CD8-positive, alpha-beta memory T cell (primary cell): Measurements from ENCODE around the gene VPS13D. TPM values are rescaled to one million over a fixed set of nuclear protein-coding genes. Genes with fewer than 3 reads are reported as not detected.

Source experiments
- CTCF ChIA-PET: fragments of 350-600 bp; sonication (Branson Sonifier 250); formaldehyde crosslinking; loops from one replicate; lab custom pipeline; 2021; ENCODE audit warnings: antibody characterized with exemption; lab: Charles Lee
- POLR2A ChIA-PET: fragments of 350-600 bp; sonication (Branson Sonifier 250); formaldehyde crosslinking; loops from one replicate; lab custom pipeline; 2021; ENCODE audit warnings: antibody characterized with exemption; lab: Charles Lee
- DNase-seq, 5 donors: peaks; one replicate each; pipeline versions ENCODE4 v3.0.0 to v3.0.0-alpha.2; 2020 to 2022; ENCODE audit warnings: mixed read lengths in 1 of 5
- H3K27ac ChIP-seq: one replicate; pipeline ENCODE4 v1.7.0; 2013; ENCODE audit warnings: low read depth, mild to moderate bottlenecking, low read length, moderate library complexity
- H3K27me3 ChIP-seq: 2 replicates; pipeline ENCODE4 v1.7.0; 2013; ENCODE audit warnings: low read length, mild to moderate bottlenecking; ENCODE audit not compliant: insufficient read depth, poor library complexity, severe bottlenecking
- H3K36me3 ChIP-seq: 2 replicates; pipeline ENCODE4 v1.7.0; 2013; ENCODE audit warnings: mild to moderate bottlenecking, low read length, moderate library complexity; ENCODE audit not compliant: insufficient read depth
- H3K4me1 ChIP-seq: 2 replicates; pipeline ENCODE4 v1.7.0; 2013; ENCODE audit warnings: mild to moderate bottlenecking, low read length, moderate library complexity; ENCODE audit not compliant: insufficient read depth
- H3K4me3 ChIP-seq: 2 replicates; pipeline ENCODE4 v1.7.0; 2013; ENCODE audit warnings: mild to moderate bottlenecking, low read length
- H3K9me3 ChIP-seq: 2 replicates; pipeline ENCODE4 v1.7.0; 2013; ENCODE audit warnings: mild to moderate bottlenecking, low read length
- H3K27ac Mint-ChIP-seq, 8 donors: one replicate each; pipeline ENCODE4 v1.8.0; 2020 to 2021; ENCODE audit warnings: mixed read lengths in 8 of 8, mild to moderate bottlenecking in 6 of 8, inconsistent platforms in 3 of 8, moderate library complexity in 3 of 8
- H3K27me3 Mint-ChIP-seq, 2 donors: one replicate each; pipeline ENCODE4 v1.8.0; 2020 to 2021; ENCODE audit warnings: mixed read lengths in 2 of 2, mild to moderate bottlenecking in 1 of 2, moderate library complexity in 1 of 2
- H3K36me3 Mint-ChIP-seq, 3 donors: one replicate each; pipeline ENCODE4 v1.8.0; 2020 to 2021; ENCODE audit warnings: mixed read lengths in 3 of 3, inconsistent platforms in 1 of 3, mild to moderate bottlenecking in 1 of 3
- H3K4me1 Mint-ChIP-seq, 3 donors: one replicate each; pipeline ENCODE4 v1.8.0; 2020 to 2021; ENCODE audit warnings: mixed read lengths in 3 of 3, inconsistent platforms in 1 of 3, mild to moderate bottlenecking in 1 of 3
- H3K4me3 Mint-ChIP-seq, 7 donors: one replicate each; pipeline ENCODE4 v1.8.0; 2020 to 2021; ENCODE audit warnings: mixed read lengths in 7 of 7, mild to moderate bottlenecking in 6 of 7, moderate library complexity in 4 of 7, inconsistent platforms in 2 of 7
- H3K9me3 Mint-ChIP-seq, 5 donors: one replicate each; pipeline ENCODE4 v1.8.0; 2020 to 2022; ENCODE audit warnings: mixed read lengths in 5 of 5, mild to moderate bottlenecking in 3 of 5, moderate library complexity in 2 of 5, inconsistent platforms in 1 of 5
- polyA plus RNA-seq: library from polyadenylated mRNA; unstranded; fragments of 300-500 nt; fragmentation: Illumina TruSeq; gene quantifications from one replicate; pipeline ENCODE4 v1.2.3, GENCODE V29; 2021
- total RNA-seq, 2 experiments: library from RNA; stranded (reverse); gene quantifications; one replicate each; pipeline ENCODE4 v1.2.3, GENCODE V29; 2021

Gene VPS13D
- total and polyA plus RNA-seq, 3 experiments from 2014 or later: 9.7 to 28.5 (median 24.1) TPM

DNA sequence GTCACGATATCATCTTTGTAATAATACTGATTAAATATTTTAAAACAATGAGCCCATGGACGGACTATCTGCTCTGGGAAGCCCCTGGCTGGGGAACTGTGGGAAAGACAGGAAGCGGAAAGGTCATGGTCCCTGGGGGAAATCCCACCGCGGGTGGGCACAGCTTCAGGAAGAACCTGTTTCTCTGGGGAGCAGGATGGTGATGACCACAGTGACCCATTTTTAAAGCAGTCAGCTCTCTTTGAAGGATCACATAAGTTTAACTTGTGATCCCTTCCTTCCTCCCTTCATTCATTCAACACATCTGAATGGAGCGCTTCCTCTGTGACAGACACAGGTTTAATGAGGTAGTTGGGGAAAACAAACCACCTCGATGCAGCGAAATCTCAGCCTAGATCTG is 315.2 kb downstream of the VPS13D start:
- no peak for DNase-seq
- Mint-ChIP-seq H3K36me3 (no peaks in the 10 kb centered on the region), H3K27me3 (peaks cover 0 to 7% of the 10 kb centered on the region in 2 donors), H3K4me1 (no peaks in the 10 kb centered on the region), H3K9me3 (no peaks in the 10 kb centered on the region), H3K4me3 (no peak overlapping the region), H3K27ac (peak overlapping the region in 1 of 8 donors; percentile 26)
- CTCF ChIA-PET: no interaction called here
- H3K4me1 ChIP-seq: no peaks in the 10 kb centered on the region
- no peaks in the 10 kb centered on the region for H3K36me3 ChIP-seq
- H3K27me3 ChIP-seq: no peaks in the 10 kb centered on the region
- POLR2A ChIA-PET: no interaction called here
- H3K9me3 ChIP-seq: no peaks in the 10 kb centered on the region
- H3K4me3 ChIP-seq: no peak overlapping the region
- H3K27ac ChIP-seq: no peak overlapping the region

DNA sequence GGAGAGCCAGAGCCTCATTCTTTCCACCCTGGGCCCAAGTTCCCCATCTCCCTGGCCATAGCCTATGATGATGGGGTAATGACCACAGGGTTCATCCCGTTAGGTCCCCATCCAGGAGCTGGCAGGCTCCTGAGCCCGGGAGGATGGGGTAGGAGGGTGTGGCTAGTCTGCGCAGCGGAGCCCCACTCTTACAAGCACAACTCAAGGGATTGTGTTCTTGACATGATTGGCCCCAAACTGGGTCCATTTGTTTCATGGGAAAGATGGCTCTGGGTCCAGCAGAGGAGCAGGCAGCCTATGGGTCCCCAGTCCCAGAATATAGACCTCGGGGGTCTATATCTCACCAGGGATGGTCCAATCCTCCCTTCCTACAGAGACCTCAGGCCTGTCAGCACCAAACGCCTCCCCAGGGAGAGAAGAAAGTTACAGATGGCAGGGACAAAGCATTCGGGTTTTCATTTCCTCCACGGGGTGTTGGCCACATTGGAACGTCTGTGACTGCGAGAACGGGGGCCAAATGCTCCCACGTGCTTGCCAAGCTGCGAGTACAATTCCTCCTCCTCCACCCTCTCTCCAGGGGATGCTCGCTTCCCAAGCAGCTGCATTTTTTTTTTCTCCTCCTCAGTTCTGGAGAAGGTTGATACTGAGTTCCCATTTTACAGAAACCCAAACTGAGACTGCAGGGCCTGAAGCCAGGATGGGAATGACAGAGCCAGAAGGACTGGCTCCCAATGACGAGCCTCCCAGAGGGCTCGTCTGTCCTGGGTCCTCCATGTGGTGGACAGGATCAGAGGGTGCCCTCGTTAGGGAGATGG is 317.1 kb downstream of the VPS13D start:
- no peaks in the 10 kb centered on the region for H3K9me3 Mint-ChIP-seq
- CTCF ChIA-PET: no interaction called here
- no peak overlapping the region for H3K27ac Mint-ChIP-seq
- H3K36me3 Mint-ChIP-seq: no peaks in the 10 kb centered on the region
- H3K27me3 ChIP-seq: no peaks in the 10 kb centered on the region
- H3K4me3 Mint-ChIP-seq: no peak overlapping the region
- H3K27ac ChIP-seq: no peak overlapping the region
- no peak for DNase-seq
- peaks cover 0 to 7% of the 10 kb centered on the region in 2 donors for H3K27me3 Mint-ChIP-seq
- POLR2A ChIA-PET: no interaction called here
- no peaks in the 10 kb centered on the region for H3K36me3 ChIP-seq
- H3K4me3 ChIP-seq: no peak overlapping the region
- H3K4me1 Mint-ChIP-seq: no peaks in the 10 kb centered on the region
- no peaks in the 10 kb centered on the region for H3K4me1 ChIP-seq
- H3K9me3 ChIP-seq: no peaks in the 10 kb centered on the region

DNA sequence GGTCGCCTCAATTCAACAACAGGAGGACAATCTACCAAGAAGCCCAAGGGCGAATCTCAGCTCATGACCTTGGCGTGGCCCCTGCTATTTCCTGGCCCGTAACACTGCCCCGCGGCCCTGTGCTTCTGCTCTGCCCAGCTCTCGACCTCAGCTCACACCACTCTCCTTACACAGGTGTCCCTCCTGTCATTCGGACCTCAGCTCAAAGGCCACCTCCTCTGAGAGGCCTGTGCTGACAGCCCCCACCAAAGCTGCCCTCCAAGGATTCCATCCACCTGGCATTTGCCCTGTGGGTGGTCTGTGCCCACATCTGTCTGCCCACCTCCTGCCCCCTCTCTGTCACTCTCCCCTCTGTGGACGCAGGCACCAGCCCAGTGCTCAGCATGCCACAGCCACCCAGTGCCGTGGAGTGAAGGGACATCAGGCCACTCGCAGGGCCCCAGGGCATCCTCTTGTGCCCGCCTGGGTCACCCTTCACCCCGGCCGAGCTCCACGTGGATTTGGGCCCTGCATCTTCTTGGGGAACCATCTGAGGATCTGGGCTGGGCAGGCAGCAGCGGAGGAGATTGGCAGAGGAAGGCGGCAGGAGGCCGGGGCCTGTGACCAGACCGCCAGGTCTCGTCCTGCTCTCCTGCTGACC is 317.9 kb downstream of the VPS13D start:
- Histone ChIP-seq H3K36me3 (no peaks in the 10 kb centered on the region), H3K4me1 (no peaks in the 10 kb centered on the region), H3K27ac (no peak overlapping the region), H3K27me3 (no peaks in the 10 kb centered on the region), H3K9me3 (no peaks in the 10 kb centered on the region), H3K4me3 (no peak overlapping the region)
- no peak overlapping the region for H3K4me3 Mint-ChIP-seq
- DNase-seq: no peak
- peaks cover 0 to 7% of the 10 kb centered on the region in 2 donors for H3K27me3 Mint-ChIP-seq
- POLR2A ChIA-PET: no interaction called here
- CTCF ChIA-PET: no interaction called here
- no peaks in the 10 kb centered on the region for H3K4me1 Mint-ChIP-seq
- no peaks in the 10 kb centered on the region for H3K9me3 Mint-ChIP-seq
- no peaks in the 10 kb centered on the region for H3K36me3 Mint-ChIP-seq
- peak overlapping the region in 2 of 8 donors; percentile 33 to 51 for H3K27ac Mint-ChIP-seq

DNA sequence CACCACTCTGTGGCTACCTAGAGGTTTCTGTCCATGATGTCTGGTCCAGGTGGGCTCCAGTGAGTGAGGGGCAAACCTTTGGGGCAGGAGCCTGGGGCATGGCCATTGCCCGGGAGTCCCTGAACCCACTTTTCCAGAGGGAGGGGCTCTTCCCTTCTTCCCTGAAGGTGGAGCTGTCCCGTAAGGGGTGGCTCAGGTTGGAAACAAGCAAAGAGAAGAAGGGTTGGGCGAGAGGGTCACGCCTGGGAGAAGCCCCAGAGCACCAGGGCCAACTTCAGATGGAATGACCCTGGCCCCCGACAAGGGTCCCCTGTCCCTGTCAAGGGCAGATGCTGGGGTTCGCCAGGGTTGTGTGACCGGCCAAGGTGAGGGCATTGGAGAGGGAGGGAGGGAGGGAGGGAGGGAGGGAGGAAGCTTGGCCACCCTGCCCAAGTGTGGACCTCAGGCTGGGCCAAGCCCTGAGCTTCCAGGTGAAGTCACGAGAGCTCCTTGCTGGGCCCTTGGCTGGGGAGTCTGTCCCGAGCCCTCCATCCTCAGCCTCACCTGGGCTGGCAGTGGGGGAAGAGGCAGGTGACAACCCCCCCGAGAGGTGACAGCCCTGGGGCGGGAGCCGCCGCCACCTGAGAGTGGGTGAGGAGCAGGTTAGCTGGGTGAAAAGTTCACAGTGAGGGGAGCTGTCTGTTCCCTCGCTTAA is 318.6 kb downstream of the VPS13D start:
- Histone ChIP-seq H3K27ac (no peak overlapping the region), H3K36me3 (no peaks in the 10 kb centered on the region), H3K4me1 (no peaks in the 10 kb centered on the region), H3K27me3 (no peaks in the 10 kb centered on the region), H3K4me3 (no peak overlapping the region), H3K9me3 (no peaks in the 10 kb centered on the region)
- H3K4me3 Mint-ChIP-seq: no peak overlapping the region
- peaks cover 2 to 7% of the 10 kb centered on the region in 2 donors for H3K27me3 Mint-ChIP-seq
- H3K4me1 Mint-ChIP-seq: no peaks in the 10 kb centered on the region
- no peaks in the 10 kb centered on the region for H3K9me3 Mint-ChIP-seq
- ChIA-PET POLR2A (no interaction called here), CTCF (no interaction called here)
- DNase-seq: no peak
- H3K27ac Mint-ChIP-seq: no peak overlapping the region
- H3K36me3 Mint-ChIP-seq: no peaks in the 10 kb centered on the region

DNA sequence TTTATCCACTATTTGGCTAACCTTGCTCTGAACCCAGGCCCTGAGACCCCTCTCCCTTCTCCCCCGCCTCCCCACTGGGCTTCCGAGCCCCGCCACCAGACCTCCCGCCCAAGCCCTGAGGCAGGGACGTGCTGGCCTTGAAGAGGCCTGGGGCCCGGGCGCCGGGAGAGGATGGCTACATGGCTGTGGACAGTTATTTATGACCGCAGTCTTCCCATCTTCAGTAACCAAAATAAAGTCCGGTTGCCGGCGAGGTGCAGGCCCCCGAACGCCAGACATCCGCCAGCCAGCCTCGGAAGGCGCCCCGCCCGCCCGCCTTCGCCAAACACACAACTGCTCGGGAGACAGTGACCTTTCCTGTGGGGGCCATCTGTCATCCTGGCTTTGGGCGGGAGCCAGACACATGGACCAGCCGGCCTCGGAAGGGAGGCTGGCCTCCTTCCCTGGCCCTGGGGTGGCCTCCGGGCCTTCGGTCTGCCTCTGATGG is 319.2 kb downstream of the VPS13D start:
- H3K27me3 Mint-ChIP-seq: peaks cover 2 to 3% of the 10 kb centered on the region in 2 donors
- no peak overlapping the region for H3K27ac ChIP-seq
- no peak overlapping the region for H3K4me3 Mint-ChIP-seq
- H3K27ac Mint-ChIP-seq: no peak overlapping the region
- no peaks in the 10 kb centered on the region for H3K4me1 ChIP-seq
- no peaks in the 10 kb centered on the region for H3K4me1 Mint-ChIP-seq
- H3K9me3 Mint-ChIP-seq: no peaks in the 10 kb centered on the region
- POLR2A ChIA-PET: no interaction called here
- no peaks in the 10 kb centered on the region for H3K36me3 Mint-ChIP-seq
- H3K9me3 ChIP-seq: no peaks in the 10 kb centered on the region
- no peaks in the 10 kb centered on the region for H3K27me3 ChIP-seq
- DNase-seq: no peak
- H3K4me3 ChIP-seq: no peak overlapping the region
- H3K36me3 ChIP-seq: no peaks in the 10 kb centered on the region
- CTCF ChIA-PET: no interaction called here

DNA sequence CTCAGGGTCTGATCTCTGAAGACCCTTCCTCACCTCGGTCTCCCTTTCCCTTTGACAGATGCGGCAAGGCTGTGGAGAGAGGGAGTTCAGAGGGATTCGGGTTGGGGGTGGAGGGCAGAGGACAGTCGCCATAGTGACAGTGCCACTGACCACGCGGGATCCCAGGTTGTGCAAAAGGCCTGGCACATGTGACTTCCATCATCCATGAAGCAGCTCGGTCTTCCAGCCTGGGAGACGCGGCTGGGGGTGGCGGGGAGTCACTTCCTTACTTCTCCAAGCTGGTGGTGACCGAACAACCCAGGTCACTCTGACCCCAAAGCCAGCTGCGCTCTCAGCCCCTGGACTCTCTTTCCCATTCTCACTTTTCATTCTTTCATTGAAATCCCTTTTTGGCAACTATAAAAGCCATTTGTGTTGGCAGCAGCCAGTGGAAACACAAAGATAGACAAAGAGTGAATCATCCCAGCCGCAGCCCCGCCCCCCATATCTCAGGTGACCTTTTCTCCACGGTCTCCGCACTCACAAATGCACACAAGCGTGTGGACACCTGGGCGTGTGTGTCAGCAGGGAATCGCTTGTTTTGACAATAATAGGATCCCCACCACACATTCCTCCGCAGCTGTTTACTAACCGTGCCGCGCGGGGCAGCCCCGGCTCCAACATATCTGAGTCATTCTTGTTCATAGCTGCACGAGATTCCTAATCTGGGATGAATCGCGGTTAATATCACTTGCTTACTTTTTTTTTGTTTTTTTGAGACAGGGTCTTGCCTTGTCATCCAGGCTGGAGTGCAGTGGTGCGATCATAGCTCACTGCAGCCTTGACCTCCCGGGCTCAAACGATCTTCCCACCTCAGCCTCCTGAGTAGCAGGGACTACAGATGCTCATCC is 319.9 kb downstream of the VPS13D start:
- ChIA-PET POLR2A (no interaction called here), CTCF (no interaction called here)
- H3K4me1 ChIP-seq: no peaks in the 10 kb centered on the region
- no peaks in the 10 kb centered on the region for H3K36me3 ChIP-seq
- H3K27me3 ChIP-seq: no peaks in the 10 kb centered on the region
- no peak for DNase-seq
- H3K4me3 ChIP-seq: no peak overlapping the region
- Mint-ChIP-seq H3K4me3 (no peak overlapping the region), H3K4me1 (no peaks in the 10 kb centered on the region), H3K9me3 (no peaks in the 10 kb centered on the region), H3K36me3 (no peaks in the 10 kb centered on the region), H3K27ac (no peak overlapping the region), H3K27me3 (peaks cover 2 to 3% of the 10 kb centered on the region in 2 donors)
- H3K27ac ChIP-seq: peak overlapping the region; percentile 43
- no peaks in the 10 kb centered on the region for H3K9me3 ChIP-seq

DNA sequence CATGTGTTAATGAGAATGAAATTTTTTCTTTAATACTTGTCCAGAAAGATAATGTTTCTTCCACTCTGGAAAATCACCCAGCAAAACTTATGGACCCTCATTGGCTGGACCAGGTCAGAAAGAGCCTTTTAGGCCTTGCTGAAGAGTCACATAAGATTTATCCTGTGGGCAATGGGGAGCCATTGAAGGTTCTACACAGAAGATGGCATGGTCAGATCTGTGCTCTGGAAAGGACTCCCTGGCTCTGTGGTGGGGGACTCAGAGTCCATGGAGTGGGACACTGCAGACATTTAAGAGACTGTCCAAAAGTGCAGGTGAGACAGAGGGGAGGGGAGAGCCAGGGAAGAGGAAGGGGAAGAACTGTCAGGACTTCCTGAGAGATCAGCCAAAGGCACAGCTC is 321.8 kb downstream of the VPS13D start:
- DNase-seq: no peak
- no peak overlapping the region for H3K4me3 Mint-ChIP-seq
- H3K27me3 ChIP-seq: no peaks in the 10 kb centered on the region
- H3K36me3 ChIP-seq: no peaks in the 10 kb centered on the region
- H3K27ac Mint-ChIP-seq: peak overlapping the region in 1 of 8 donors; percentile 32
- POLR2A ChIA-PET: interaction anchor here (0.6 kb wide), 1 partner anchor 76 kb away, joined by 13 read pairs; no protein-coding TSS in a partner anchor
- CTCF ChIA-PET: no interaction called here
- no peak overlapping the region for H3K4me3 ChIP-seq
- H3K4me1 ChIP-seq: no peaks in the 10 kb centered on the region
- peaks cover 0 to 2% of the 10 kb centered on the region in 2 donors for H3K27me3 Mint-ChIP-seq
- no peaks in the 10 kb centered on the region for H3K9me3 ChIP-seq
- H3K4me1 Mint-ChIP-seq: no peaks in the 10 kb centered on the region
- H3K36me3 Mint-ChIP-seq: no peaks in the 10 kb centered on the region
- no peaks in the 10 kb centered on the region for H3K9me3 Mint-ChIP-seq
- H3K27ac ChIP-seq: no peak overlapping the region
